Measurements from ENCODE around the gene CLBA1. TPM values are rescaled to one million over a fixed set of nuclear protein-coding genes. Genes with fewer than 3 reads are reported as not detected.

CLBA1 gene
- total RNA-seq, 1 donor from 2014 or later, result 3.9 TPM

- TF ChIP-seq CTCF (IDR thresholded peaks at IDR 0.05), result no peak
- ATAC-seq (ENCODE audit: low read depth) (no peak), DNase-seq (no peak)
- Mint-ChIP-seq H3K27ac (no peak overlapping the region), H3K4me1 (peaks cover 18% of the 10 kb centered on the region), H3K36me3 (ENCODE audit: low read depth) (no peaks in the 10 kb centered on the region), H3K9me3 (no peaks in the 10 kb centered on the region), H3K27me3 (peaks cover 17% of the 10 kb centered on the region), H3K4me3 (no peak overlapping the region)
- ChIA-PET POLR2A (no interaction called here), CTCF (no interaction called here)
- intact Hi-C loops (cut with micrococcal nuclease), result no loop called here
These were observed 5.6 kb upstream of the CLBA1 start for GRCh38 chr14:104979758-104980610.

- intact Hi-C loops (cut with micrococcal nuclease), result no loop called here
- TF ChIP-seq CTCF (IDR thresholded peaks at IDR 0.05), result no peak
- Mint-ChIP-seq H3K9me3 (no peaks in the 10 kb centered on the region), H3K27me3 (peaks cover 17% of the 10 kb centered on the region), H3K4me1 (peaks cover 15% of the 10 kb centered on the region), H3K27ac (no peak overlapping the region), H3K4me3 (no peak overlapping the region), H3K36me3 (ENCODE audit: low read depth) (no peaks in the 10 kb centered on the region)
- CTCF ChIA-PET, result no interaction called here
- DNase-seq, result no peak
- ATAC-seq (ENCODE audit: low read depth), result no peak
- POLR2A ChIA-PET, result interaction anchor here (0.5 kb wide), 1 partner anchor 84 kb away, joined by 6 read pairs; no protein-coding TSS in a partner anchor
These were observed 4.7 kb upstream of the CLBA1 start for GRCh38 chr14:104980611-104981531.

- H3K9me3 Mint-ChIP-seq, result no peaks in the 10 kb centered on the region
- H3K4me3 Mint-ChIP-seq, result no peak overlapping the region
- intact Hi-C loops (cut with micrococcal nuclease), result no loop called here
- no peak overlapping the region for H3K27ac Mint-ChIP-seq
- H3K4me1 Mint-ChIP-seq, result peaks cover 16% of the 10 kb centered on the region
- DNase-seq, result no peak
- CTCF ChIA-PET, result no interaction called here
- H3K36me3 Mint-ChIP-seq (ENCODE audit: low read depth), result no peaks in the 10 kb centered on the region
- H3K27me3 Mint-ChIP-seq, result peaks cover 11% of the 10 kb centered on the region
- POLR2A ChIA-PET, result interaction anchor here (0.5 kb wide), 1 partner anchor 85 kb away, joined by 6 read pairs; no protein-coding TSS in a partner anchor
- no peak for ATAC-seq (ENCODE audit: low read depth)
- no peak for TF ChIP-seq CTCF (IDR thresholded peaks at IDR 0.05)
These were observed 3.7 kb upstream of the CLBA1 start for GRCh38 chr14:104981699-104982541.

- CTCF ChIA-PET, result no interaction called here
- H3K27ac Mint-ChIP-seq, result no peak overlapping the region
- no peak for ATAC-seq (ENCODE audit: low read depth)
- H3K4me3 Mint-ChIP-seq, result no peak overlapping the region
- H3K36me3 Mint-ChIP-seq (ENCODE audit: low read depth), result no peaks in the 10 kb centered on the region
- POLR2A ChIA-PET, result interaction anchor here (1.5 kb wide), 1 partner anchor 105 kb away, joined by 3 read pairs; no protein-coding TSS in a partner anchor
- peaks cover 14% of the 10 kb centered on the region for H3K4me1 Mint-ChIP-seq
- H3K9me3 Mint-ChIP-seq, result no peaks in the 10 kb centered on the region
- no peak for DNase-seq
- intact Hi-C loops (cut with micrococcal nuclease), result no loop called here
- peaks cover 10% of the 10 kb centered on the region for H3K27me3 Mint-ChIP-seq
- no peak for TF ChIP-seq CTCF (IDR thresholded peaks at IDR 0.05)
These were observed 2.9 kb upstream of the CLBA1 start for GRCh38 chr14:104982548-104983230.
